ENCODE measurements around the gene PREP.

DNA sequence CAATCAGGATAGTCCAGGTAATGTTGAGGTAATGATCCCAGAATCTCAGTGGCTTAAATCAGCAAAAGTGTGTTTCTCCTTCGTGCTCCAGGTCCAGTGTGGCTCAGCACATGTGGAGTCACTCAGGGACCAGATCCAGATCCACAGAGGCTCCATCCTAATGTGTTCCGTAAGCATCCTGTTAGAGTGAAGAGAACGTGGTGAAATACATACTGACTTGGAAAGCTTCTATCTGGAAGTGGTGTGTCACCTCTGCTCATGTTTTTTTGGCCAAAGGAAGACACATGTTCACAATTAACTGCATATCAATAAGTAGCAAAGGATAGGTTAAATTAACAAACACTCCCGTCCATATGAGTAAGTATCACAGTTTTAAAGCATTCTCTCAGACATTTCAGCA lies 26.8 kb upstream of the PREP start:
- TF ChIP-seq, protein P1, sequence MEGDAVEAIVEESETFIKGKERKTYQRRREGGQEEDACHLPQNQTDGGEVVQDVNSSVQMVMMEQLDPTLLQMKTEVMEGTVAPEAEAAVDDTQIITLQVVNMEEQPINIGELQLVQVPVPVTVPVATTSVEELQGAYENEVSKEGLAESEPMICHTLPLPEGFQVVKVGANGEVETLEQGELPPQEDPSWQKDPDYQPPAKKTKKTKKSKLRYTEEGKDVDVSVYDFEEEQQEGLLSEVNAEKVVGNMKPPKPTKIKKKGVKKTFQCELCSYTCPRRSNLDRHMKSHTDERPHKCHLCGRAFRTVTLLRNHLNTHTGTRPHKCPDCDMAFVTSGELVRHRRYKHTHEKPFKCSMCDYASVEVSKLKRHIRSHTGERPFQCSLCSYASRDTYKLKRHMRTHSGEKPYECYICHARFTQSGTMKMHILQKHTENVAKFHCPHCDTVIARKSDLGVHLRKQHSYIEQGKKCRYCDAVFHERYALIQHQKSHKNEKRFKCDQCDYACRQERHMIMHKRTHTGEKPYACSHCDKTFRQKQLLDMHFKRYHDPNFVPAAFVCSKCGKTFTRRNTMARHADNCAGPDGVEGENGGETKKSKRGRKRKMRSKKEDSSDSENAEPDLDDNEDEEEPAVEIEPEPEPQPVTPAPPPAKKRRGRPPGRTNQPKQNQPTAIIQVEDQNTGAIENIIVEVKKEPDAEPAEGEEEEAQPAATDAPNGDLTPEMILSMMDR (IDR thresholded peaks at IDR 0.05; ENCODE audit: low read depth, low read length, poor library complexity, severe bottlenecking), result no peak
- no peak for TF ChIP-seq EZH2phosphoT487 (IDR thresholded peaks at IDR 0.05; ENCODE audit: borderline replicate concordance, low read length)

Data from DOHH2 (cell line).